Endothelial cell of umbilical vein (primary cell): ENCODE results near the gene EDNRB. TPM values are rescaled to one million over a fixed set of nuclear protein-coding genes. Genes with fewer than 3 reads are reported as not detected.
A peak's percentile ranks its signal among the peaks of the same experiment; 100 is the strongest.
"Not testable (repeated sequence)": the region's sequence is repeated elsewhere in the genome, so short reads cannot be mapped to it uniquely, and the experiment has no call there.

Experiments used
- BruUV-seq: library from RNA; stranded (reverse); fragments of 400-500 nt; replicated peaks from 2 replicates; lab custom pipeline; 2021; lab: Mats Ljungman, UMichigan
- CTCF ChIA-PET: fragments of 300-600, 350-600 bp; sonication (Branson Sonifier 250); formaldehyde crosslinking; loops from one replicate; lab custom pipeline; 2021; ENCODE audit warnings: antibody characterized with exemption, inconsistent platforms; lab: Charles Lee
- POLR2A ChIA-PET: fragments of 300-600, 350-600 bp; sonication (Branson Sonifier 250); formaldehyde crosslinking; loops from one replicate; lab custom pipeline; 2021; ENCODE audit warnings: antibody characterized with exemption, inconsistent platforms; lab: Charles Lee
- DNase-seq: peaks from one replicate; pipeline ENCODE4 v3.0.0-alpha.2; 2011; ENCODE audit warnings: low read depth, low spot score
- FAIRE-seq: peaks from 2 replicates; lab custom pipeline; 2011; peaks lifted over from hg19 to GRCh38; lab: Jason Lieb, UNC
- H2AFZ ChIP-seq: 2 replicates; pipeline ENCODE4 v1.6.0; 2012; ENCODE audit warnings: low read depth, low read length, control low read depth, inconsistent platforms
- H3K27ac ChIP-seq: 2 replicates; pipeline ENCODE4 v1.5.1; 2011; ENCODE audit warnings: low read depth, mild to moderate bottlenecking, control low read depth, low read length, moderate library complexity; ENCODE audit not compliant: insufficient read depth
- H3K27me3 ChIP-seq, 2 experiments: 2 replicates each; pipeline versions ENCODE4 v1.6.0 to v1.6.1; 2011; ENCODE audit warnings: low read length in 2 of 2, mixed read lengths in 1 of 2; ENCODE audit not compliant: control insufficient read depth in 2 of 2, insufficient read depth in 2 of 2
- H3K36me3 ChIP-seq, 2 experiments: 2 replicates in 1 of 2; 3 replicates in 1 of 2; pipeline ENCODE4 v1.5.1; 2011; ENCODE audit warnings: low read length in 2 of 2, mild to moderate bottlenecking in 1 of 2, moderate library complexity in 1 of 2; ENCODE audit not compliant: control insufficient read depth in 2 of 2, insufficient read depth in 2 of 2; ENCODE audit errors: extremely low read depth in 1 of 2
- H3K4me1 ChIP-seq: 3 replicates; pipeline ENCODE4 v1.5.1; 2011; ENCODE audit warnings: mild to moderate bottlenecking, low read length; ENCODE audit not compliant: control insufficient read depth, insufficient read depth; ENCODE audit errors: extremely low read depth
- H3K4me2 ChIP-seq: 2 replicates; pipeline ENCODE4 v1.6.1; 2011; ENCODE audit warnings: low read length, control low read depth, mixed read lengths; ENCODE audit not compliant: insufficient read depth
- H3K4me3 ChIP-seq, 3 experiments: fragments of 200-600 bp in 1 of 3; sonication (generic), shearing (Covaris generic) in 1 of 3; replicated peaks in 1 of 3; 2 replicates each; pipeline ENCODE4 v1.5.1; 2011 to 2016; ENCODE audit warnings: control low read depth in 3 of 3, low read length in 3 of 3, mild to moderate bottlenecking in 2 of 3, inconsistent platforms in 1 of 3, low read depth in 1 of 3, moderate library complexity in 1 of 3; ENCODE audit not compliant: insufficient read depth in 1 of 3
- H3K79me2 ChIP-seq: 2 replicates; pipeline ENCODE4 v1.6.0; 2012; ENCODE audit warnings: low read length, inconsistent platforms; ENCODE audit not compliant: control insufficient read depth, insufficient read depth
- H3K9ac ChIP-seq: replicated peaks from 2 replicates; pipeline ENCODE3; 2011; ENCODE audit warnings: low read length, control low read depth; ENCODE audit not compliant: insufficient read depth; ENCODE audit errors: extremely low read depth
- H3K9me1 ChIP-seq: replicated peaks from 3 replicates; pipeline ENCODE4 v1.6.0; 2011; ENCODE audit warnings: mild to moderate bottlenecking, low read length; ENCODE audit not compliant: control insufficient read depth, insufficient read depth; ENCODE audit errors: extremely low read depth
- H3K9me3 ChIP-seq: replicated peaks from 2 replicates; pipeline ENCODE4 v1.5.1; 2012; ENCODE audit warnings: low read length, inconsistent platforms; ENCODE audit not compliant: control insufficient read depth, insufficient read depth
- H4K20me1 ChIP-seq: replicated peaks from 2 replicates; pipeline ENCODE3; 2011; ENCODE audit warnings: mild to moderate bottlenecking, low read length; ENCODE audit not compliant: control insufficient read depth, insufficient read depth; ENCODE audit errors: extremely low read depth
- FOS ChIP-seq: IDR thresholded peaks from 2 replicates; pipeline ENCODE4 v1.6.1; 2011; ENCODE audit warnings: mild to moderate bottlenecking, low read length, moderate library complexity, borderline replicate concordance; ENCODE audit not compliant: insufficient read depth
- GATA2 ChIP-seq: IDR thresholded peaks from 2 replicates; pipeline ENCODE4 v1.7.0; 2011; ENCODE audit warnings: low read depth, mild to moderate bottlenecking, moderate library complexity, mixed read lengths, low read length; ENCODE audit not compliant: insufficient read length, insufficient read depth
- MYC ChIP-seq: IDR thresholded peaks from one replicate; pipeline ENCODE4 v1.6.1; 2011; ENCODE audit warnings: mild to moderate bottlenecking, low read depth, low read length
- POLR2A ChIP-seq: IDR thresholded peaks from 2 replicates; pipeline ENCODE4 v1.6.1; 2012; ENCODE audit warnings: low read depth, mild to moderate bottlenecking, control low read depth, low read length
- dilution Hi-C: fragments of 300-500 bp; cut with MboI; formaldehyde crosslinking; loops from one replicate; pipeline ENCODE4 v1.15.0; 2019; ENCODE audit warnings: low sequenced_read_pairs; ENCODE audit not compliant: extremely low pct_ligation_motif_present
- intact Hi-C: fragments of 100-400 bp; cut with micrococcal nuclease; formaldehyde crosslinking; loops from one replicate; pipeline ENCODE4 v1.10.0; 2022
- polyA plus RNA-seq, 4 experiments: library from polyadenylated mRNA; depleted of rRNA in 3 of 4; stranded (reverse) in 3 of 4; unstranded in 1 of 4; fragments of >200 nt; gene quantifications; 2 replicates each; pipeline versions ENCODE4 v1.2.1 to v1.2.3, GENCODE V29; 2011 to 2012; ENCODE audit warnings: missing spikeins in 1 of 4
- total RNA-seq: library from RNA; stranded (reverse); gene quantifications from 2 replicates; pipeline ENCODE4 v1.2.3, GENCODE V29; 2021
- TF ChIP-seq, protein P1 (sequence below), 2 donors: IDR thresholded peaks; 1 replicate in 1 of 2; 2 replicates in 1 of 2; pipeline ENCODE4 v1.5.1; 2011; ENCODE audit warnings: low read length in 2 of 2, mild to moderate bottlenecking in 2 of 2, moderate library complexity in 2 of 2, control low read depth in 1 of 2, inconsistent platforms in 1 of 2, low read depth in 1 of 2; ENCODE audit not compliant: insufficient read depth in 1 of 2; ENCODE audit errors: extremely low read depth in 1 of 2
- TF ChIP-seq, protein P2 (sequence below): IDR thresholded peaks from 2 replicates; pipeline ENCODE4 v1.6.1; 2011; ENCODE audit not compliant: insufficient read depth, insufficient read length

Gene EDNRB
- total and polyA plus RNA-seq, 2 donors (not counting 3 experiments of a cell fraction or from before 2014, with no cell fraction given) = 1.3 to 2.3 TPM

DNA sequence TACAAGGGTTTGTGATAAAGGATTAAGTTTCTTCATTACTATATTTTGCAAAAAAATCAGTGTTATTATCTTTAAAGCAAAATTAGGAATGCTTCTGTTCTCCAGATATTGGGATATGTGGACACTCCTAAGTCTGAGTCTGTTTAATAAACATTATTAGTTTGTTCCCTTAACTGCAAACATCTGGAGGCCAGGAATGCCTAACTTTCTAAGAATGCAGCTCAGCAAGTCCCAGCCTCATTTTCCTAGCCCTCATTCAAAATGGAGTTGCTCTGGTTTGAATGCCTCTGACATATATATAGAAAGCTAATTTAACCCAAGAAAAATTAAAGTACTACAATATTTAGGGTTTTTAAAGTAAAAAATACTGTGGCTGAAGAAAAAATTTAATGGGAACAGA lies 33.6 kb upstream of the EDNRB start:
- Histone ChIP-seq H3K79me2 (no peaks in the 10 kb centered on the region), H3K27me3 (peaks cover 0 to 2% of the 10 kb centered on the region in 2 experiments), H3K36me3 (no peaks in the 10 kb centered on the region), H3K27ac (no peak overlapping the region), H4K20me1 (no peaks in the 10 kb centered on the region), H3K9ac (no peak overlapping the region), H3K4me1 (no peaks in the 10 kb centered on the region), H3K4me2 (no peak overlapping the region), H3K9me1 (no peaks in the 10 kb centered on the region), H3K4me3 (no peak overlapping the region), H2AFZ (no peak overlapping the region), H3K9me3 (no peaks in the 10 kb centered on the region)
- no peak for FAIRE-seq
- TF ChIP-seq MYC (no peak), GATA2 (no peak)
- TF ChIP-seq, protein P1, sequence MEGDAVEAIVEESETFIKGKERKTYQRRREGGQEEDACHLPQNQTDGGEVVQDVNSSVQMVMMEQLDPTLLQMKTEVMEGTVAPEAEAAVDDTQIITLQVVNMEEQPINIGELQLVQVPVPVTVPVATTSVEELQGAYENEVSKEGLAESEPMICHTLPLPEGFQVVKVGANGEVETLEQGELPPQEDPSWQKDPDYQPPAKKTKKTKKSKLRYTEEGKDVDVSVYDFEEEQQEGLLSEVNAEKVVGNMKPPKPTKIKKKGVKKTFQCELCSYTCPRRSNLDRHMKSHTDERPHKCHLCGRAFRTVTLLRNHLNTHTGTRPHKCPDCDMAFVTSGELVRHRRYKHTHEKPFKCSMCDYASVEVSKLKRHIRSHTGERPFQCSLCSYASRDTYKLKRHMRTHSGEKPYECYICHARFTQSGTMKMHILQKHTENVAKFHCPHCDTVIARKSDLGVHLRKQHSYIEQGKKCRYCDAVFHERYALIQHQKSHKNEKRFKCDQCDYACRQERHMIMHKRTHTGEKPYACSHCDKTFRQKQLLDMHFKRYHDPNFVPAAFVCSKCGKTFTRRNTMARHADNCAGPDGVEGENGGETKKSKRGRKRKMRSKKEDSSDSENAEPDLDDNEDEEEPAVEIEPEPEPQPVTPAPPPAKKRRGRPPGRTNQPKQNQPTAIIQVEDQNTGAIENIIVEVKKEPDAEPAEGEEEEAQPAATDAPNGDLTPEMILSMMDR (IDR thresholded peaks at IDR 0.05; ENCODE audit: extremely low read depth in 1 of 2, insufficient read depth in 1 of 2, low read depth in 1 of 2, low read length in 2 of 2) = no peak
- TF ChIP-seq, protein P2, sequence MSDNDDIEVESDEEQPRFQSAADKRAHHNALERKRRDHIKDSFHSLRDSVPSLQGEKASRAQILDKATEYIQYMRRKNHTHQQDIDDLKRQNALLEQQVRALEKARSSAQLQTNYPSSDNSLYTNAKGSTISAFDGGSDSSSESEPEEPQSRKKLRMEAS = no peak
- BruUV-seq = no TSS peak
- dilution Hi-C loops (no loop called here), intact Hi-C loops (no loop called here)
- ChIA-PET POLR2A (no interaction called here), CTCF (interaction anchor here (0.6 kb wide), 1 partner anchor 169 kb away, joined by 3 read pairs; no protein-coding TSS in a partner anchor)
- DNase-seq = no peak

DNA sequence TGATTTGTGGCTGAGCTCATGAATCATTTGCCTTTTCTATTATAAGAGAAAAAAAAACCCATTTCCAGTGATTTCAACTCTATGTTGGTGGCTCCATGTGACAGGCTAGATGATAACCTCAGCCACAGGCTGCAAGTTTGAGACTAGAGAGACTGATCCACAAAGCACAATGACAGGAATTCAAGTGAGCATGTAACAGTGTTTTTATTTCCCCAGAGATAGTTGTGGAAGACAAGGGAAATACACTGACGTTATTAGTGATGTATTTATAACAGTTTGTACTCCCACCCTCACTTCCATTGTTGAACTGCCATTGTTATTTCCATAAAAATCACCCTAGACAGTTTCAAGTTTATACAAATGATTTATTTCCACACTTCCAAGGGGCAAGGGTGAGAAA lies 27.9 kb upstream of the EDNRB start:
- no peak overlapping the region for H3K4me3 ChIP-seq
- no peak overlapping the region for H3K27ac ChIP-seq
- H3K9me3 ChIP-seq = no peaks in the 10 kb centered on the region
- ChIA-PET CTCF (interaction anchor here (0.9 kb wide), 2 partner anchors 52 to 162 kb away, joined by 3 read pairs; no protein-coding TSS in a partner anchor), POLR2A (no interaction called here)
- H3K36me3 ChIP-seq = no peaks in the 10 kb centered on the region
- no TSS peak for BruUV-seq
- H2AFZ ChIP-seq = no peak overlapping the region
- intact Hi-C loops = no loop called here
- peaks cover 0 to 2% of the 10 kb centered on the region in 2 experiments for H3K27me3 ChIP-seq
- no peaks in the 10 kb centered on the region for H3K79me2 ChIP-seq
- no peaks in the 10 kb centered on the region for H3K9me1 ChIP-seq
- DNase-seq (peak; percentile 39), FAIRE-seq (no peak)
- no peak overlapping the region for H3K4me2 ChIP-seq
- no peak overlapping the region for H3K9ac ChIP-seq
- no peaks in the 10 kb centered on the region for H4K20me1 ChIP-seq
- no peaks in the 10 kb centered on the region for H3K4me1 ChIP-seq
- dilution Hi-C loops = no loop called here
- TF ChIP-seq, protein P2 = no peak
- no peak for TF ChIP-seq GATA2
- TF ChIP-seq FOS = no peak
- TF ChIP-seq POLR2A = no peak

DNA sequence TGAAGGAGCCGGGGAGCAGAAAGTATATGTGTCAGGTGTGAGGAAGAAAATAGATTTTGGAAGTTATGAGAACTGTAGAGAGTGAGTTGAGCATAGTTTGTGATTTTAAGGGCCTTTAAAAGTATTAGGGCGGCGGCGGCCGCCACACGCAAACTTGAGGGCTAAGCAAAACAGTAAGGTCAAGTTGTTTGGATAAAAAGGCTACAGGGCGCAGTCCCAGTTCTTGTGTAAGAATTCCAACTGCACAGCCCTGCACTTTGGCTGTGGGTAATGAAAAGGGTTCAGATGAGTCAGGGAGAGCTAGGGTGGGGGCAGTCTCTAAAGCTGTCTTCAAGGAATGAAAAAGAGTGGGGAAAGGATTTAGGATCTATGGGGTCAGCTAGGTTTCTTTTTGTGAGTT lies 16.4 kb upstream of the EDNRB start:
- H2AFZ ChIP-seq, H3K4me1 ChIP-seq, H3K4me3 ChIP-seq, H3K4me2 ChIP-seq, H3K9ac ChIP-seq, H3K79me2 ChIP-seq, FAIRE-seq, BruUV-seq, H3K27ac ChIP-seq, DNase-seq, H3K9me3 ChIP-seq, CTCF ChIA-PET, intact Hi-C loops, H3K9me1 ChIP-seq, POLR2A ChIA-PET, dilution Hi-C loops, H3K36me3 ChIP-seq, H4K20me1 ChIP-seq, H3K27me3 ChIP-seq: not testable (repeated sequence)
